Measurements from ENCODE around the gene NAT10. TPM values are rescaled to one million over a fixed set of nuclear protein-coding genes. Genes with fewer than 3 reads are reported as not detected.

NAT10 gene
- total and polyA plus RNA-seq, 2 experiments from 2014 or later = 44.1 to 58.8 TPM

DNA sequence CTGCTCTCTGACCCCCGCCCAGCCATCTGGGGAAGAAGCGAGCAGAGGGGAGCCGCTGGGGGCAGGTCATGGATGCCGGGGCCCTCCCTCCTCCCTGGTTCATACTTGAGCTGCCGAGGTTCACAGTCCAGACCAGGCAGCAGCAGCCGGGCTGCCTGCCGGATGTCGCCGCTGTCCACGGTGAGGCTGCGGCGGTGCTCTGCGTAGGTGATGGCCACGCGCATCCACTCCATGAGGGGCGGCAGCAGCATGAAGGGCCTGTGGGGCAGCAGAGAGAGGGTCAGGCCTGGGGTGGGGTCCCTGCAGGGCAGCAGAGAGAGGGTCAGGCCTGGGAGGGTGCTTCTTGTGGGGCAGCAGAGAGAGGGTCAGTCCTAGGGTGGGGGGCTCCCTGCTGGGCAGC is 67.6 kb downstream of the NAT10 start (continued):
- TF ChIP-seq STAT1 (IDR thresholded peaks at IDR 0.05; ENCODE audit: unreplicated experiment) (no peak), EZH2 (IDR thresholded peaks at IDR 0.05; ENCODE audit: low read depth, unreplicated experiment) (no peak), NANOG (IDR thresholded peaks at IDR 0.05; ENCODE audit: borderline replicate concordance) (no peak), ZNF331 (CRISPR knock-in tag; IDR thresholded peaks at IDR 0.05; ENCODE audit: low read depth) (no peak), POLR2AphosphoS5 (IDR thresholded peaks at IDR 0.05; ENCODE audit: low read depth) (no peak), EZH2phosphoT487 (IDR thresholded peaks at IDR 0.05; ENCODE audit: unreplicated experiment) (no peak), JUNB (IDR thresholded peaks at IDR 0.05; ENCODE audit: unreplicated experiment) (no peak), CREB1 (CRISPR knock-in tag; IDR thresholded peaks at IDR 0.05; ENCODE audit: low read depth) (no peak)
- TF ChIP-seq, protein P1, sequence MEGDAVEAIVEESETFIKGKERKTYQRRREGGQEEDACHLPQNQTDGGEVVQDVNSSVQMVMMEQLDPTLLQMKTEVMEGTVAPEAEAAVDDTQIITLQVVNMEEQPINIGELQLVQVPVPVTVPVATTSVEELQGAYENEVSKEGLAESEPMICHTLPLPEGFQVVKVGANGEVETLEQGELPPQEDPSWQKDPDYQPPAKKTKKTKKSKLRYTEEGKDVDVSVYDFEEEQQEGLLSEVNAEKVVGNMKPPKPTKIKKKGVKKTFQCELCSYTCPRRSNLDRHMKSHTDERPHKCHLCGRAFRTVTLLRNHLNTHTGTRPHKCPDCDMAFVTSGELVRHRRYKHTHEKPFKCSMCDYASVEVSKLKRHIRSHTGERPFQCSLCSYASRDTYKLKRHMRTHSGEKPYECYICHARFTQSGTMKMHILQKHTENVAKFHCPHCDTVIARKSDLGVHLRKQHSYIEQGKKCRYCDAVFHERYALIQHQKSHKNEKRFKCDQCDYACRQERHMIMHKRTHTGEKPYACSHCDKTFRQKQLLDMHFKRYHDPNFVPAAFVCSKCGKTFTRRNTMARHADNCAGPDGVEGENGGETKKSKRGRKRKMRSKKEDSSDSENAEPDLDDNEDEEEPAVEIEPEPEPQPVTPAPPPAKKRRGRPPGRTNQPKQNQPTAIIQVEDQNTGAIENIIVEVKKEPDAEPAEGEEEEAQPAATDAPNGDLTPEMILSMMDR (conservative IDR thresholded peaks at IDR 0.05; ENCODE audit: low read depth in 2 of 2) = no peak
- TF ChIP-seq, protein P2, sequence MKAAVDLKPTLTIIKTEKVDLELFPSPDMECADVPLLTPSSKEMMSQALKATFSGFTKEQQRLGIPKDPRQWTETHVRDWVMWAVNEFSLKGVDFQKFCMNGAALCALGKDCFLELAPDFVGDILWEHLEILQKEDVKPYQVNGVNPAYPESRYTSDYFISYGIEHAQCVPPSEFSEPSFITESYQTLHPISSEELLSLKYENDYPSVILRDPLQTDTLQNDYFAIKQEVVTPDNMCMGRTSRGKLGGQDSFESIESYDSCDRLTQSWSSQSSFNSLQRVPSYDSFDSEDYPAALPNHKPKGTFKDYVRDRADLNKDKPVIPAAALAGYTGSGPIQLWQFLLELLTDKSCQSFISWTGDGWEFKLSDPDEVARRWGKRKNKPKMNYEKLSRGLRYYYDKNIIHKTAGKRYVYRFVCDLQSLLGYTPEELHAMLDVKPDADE (IDR thresholded peaks at IDR 0.05) = no peak
- TF ChIP-seq, protein P3, sequence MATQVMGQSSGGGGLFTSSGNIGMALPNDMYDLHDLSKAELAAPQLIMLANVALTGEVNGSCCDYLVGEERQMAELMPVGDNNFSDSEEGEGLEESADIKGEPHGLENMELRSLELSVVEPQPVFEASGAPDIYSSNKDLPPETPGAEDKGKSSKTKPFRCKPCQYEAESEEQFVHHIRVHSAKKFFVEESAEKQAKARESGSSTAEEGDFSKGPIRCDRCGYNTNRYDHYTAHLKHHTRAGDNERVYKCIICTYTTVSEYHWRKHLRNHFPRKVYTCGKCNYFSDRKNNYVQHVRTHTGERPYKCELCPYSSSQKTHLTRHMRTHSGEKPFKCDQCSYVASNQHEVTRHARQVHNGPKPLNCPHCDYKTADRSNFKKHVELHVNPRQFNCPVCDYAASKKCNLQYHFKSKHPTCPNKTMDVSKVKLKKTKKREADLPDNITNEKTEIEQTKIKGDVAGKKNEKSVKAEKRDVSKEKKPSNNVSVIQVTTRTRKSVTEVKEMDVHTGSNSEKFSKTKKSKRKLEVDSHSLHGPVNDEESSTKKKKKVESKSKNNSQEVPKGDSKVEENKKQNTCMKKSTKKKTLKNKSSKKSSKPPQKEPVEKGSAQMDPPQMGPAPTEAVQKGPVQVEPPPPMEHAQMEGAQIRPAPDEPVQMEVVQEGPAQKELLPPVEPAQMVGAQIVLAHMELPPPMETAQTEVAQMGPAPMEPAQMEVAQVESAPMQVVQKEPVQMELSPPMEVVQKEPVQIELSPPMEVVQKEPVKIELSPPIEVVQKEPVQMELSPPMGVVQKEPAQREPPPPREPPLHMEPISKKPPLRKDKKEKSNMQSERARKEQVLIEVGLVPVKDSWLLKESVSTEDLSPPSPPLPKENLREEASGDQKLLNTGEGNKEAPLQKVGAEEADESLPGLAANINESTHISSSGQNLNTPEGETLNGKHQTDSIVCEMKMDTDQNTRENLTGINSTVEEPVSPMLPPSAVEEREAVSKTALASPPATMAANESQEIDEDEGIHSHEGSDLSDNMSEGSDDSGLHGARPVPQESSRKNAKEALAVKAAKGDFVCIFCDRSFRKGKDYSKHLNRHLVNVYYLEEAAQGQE (IDR thresholded peaks at IDR 0.05; ENCODE audit: unreplicated experiment) = no peak

DNA sequence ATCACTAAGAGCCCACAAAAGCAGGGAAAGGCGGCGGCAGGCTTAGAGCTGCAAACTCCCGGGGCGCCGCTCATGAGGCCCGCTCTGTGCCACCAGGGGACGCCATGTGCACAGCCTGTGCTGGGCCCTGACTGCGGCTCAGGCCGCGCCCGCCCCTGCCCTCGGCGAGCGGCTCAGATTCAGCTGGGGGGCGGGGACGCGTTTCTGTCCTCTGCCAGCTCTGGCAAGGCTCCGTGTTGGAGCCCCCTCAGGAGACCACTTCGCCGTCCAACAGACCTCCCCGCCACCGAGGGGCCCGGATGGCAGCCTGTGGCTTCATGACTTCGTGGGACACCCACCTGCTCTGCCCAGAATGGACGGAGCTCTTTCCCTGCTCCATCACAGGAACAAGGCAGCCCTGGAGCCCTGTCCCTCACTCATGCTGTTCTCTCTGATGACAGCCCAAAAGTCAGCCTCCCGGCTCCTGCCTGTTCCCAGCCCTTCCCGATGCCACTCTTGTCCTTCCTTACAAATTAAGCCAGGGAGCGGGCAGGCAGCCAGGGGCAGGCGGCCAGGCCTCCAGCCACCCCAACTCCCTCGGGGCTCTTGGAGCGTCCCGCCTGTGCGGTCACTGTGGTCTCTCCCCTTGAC is 69.1 kb downstream of the NAT10 start:
- Histone ChIP-seq H2AFZ (0 out of 2 replicates have a peak overlapping the region, but pooled peaks have one; percentile 88), H3K9me2 (ENCODE audit: insufficient read depth) (no peaks in the 10 kb centered on the region), H3K79me2 (replicated peaks; ENCODE audit: insufficient read depth) (no peaks in the 10 kb centered on the region), H3K27ac (ENCODE audit: low read depth) (no peak overlapping the region), H3K4me3 (peak overlapping the region; percentile 60), H3K4me1 (ENCODE audit: insufficient read depth) (peaks cover 8% of the 10 kb centered on the region), H3K36me3 (ENCODE audit: insufficient read depth) (no peaks in the 10 kb centered on the region), H3K27me3 (ENCODE audit: insufficient read depth) (no peaks in the 10 kb centered on the region), H3F3A (replicated peaks; ENCODE audit: low read depth) (no peaks in the 10 kb centered on the region), H3K4me2 (peak overlapping the region; percentile 85), H4K20me1 (replicated peaks; ENCODE audit: insufficient read depth) (0 out of 2 replicates have a peak, but pooled peaks cover 2% of the 10 kb centered on the region)
- DNase-seq (ENCODE audit: low spot score) = peak; percentile 92
- H3K4me1 Mint-ChIP-seq = peaks cover 12% of the 10 kb centered on the region; the same call in 2 of the 3 replicates
- no peaks in the 10 kb centered on the region for H3K9me3 Mint-ChIP-seq
- H3K36me3 Mint-ChIP-seq (ENCODE audit: low read depth) = no peaks in the 10 kb centered on the region
- H3K27ac Mint-ChIP-seq = no peak overlapping the region
- H3K4me3 Mint-ChIP-seq = peak overlapping the region; percentile 67
- ATAC-seq = peak; percentile 97
- H3K27me3 Mint-ChIP-seq (ENCODE audit: insufficient read depth, low read depth, poor library complexity) = peaks cover 10% of the 10 kb centered on the region
- TF ChIP-seq, protein P3 (IDR thresholded peaks at IDR 0.05; ENCODE audit: unreplicated experiment) = no peak
- TF ChIP-seq ZNF331 (CRISPR knock-in tag; IDR thresholded peaks at IDR 0.05; ENCODE audit: low read depth) = no peak
- TF ChIP-seq POLR2AphosphoS5 (IDR thresholded peaks at IDR 0.05; ENCODE audit: low read depth) = no peak
- no peak for TF ChIP-seq STAT1 (IDR thresholded peaks at IDR 0.05; ENCODE audit: unreplicated experiment)
